Colonic mucosa (tissue), 4 donors: ENCODE measurements around the gene SFTA2. TPM values are rescaled to one million over a fixed set of nuclear protein-coding genes. Genes with fewer than 3 reads are reported as not detected.

Source experiments
- DNase-seq: peaks from one replicate; pipeline ENCODE4 v3.0.0-alpha.2; 2020
- H3K27ac ChIP-seq: fragments of 200-600 bp; one replicate; pipeline ENCODE4 v1.8.0; 2021
- H3K27me3 ChIP-seq: fragments of 200-600 bp; one replicate; pipeline ENCODE4 v1.8.0; 2021
- H3K36me3 ChIP-seq: fragments of 200-600 bp; one replicate; pipeline ENCODE4 v1.8.0; 2021
- H3K4me1 ChIP-seq: fragments of 200-600 bp; one replicate; pipeline ENCODE4 v1.8.0; 2021; ENCODE audit warnings: mild to moderate bottlenecking
- H3K4me3 ChIP-seq: fragments of 200-600 bp; one replicate; pipeline ENCODE4 v1.8.0; 2021
- H3K9ac ChIP-seq, 2 donors: one replicate each; pipeline ENCODE4 v1.7.0; 2013; ENCODE audit warnings: control low read depth in 2 of 2, low read depth in 2 of 2, low read length in 2 of 2
- H3K9me3 ChIP-seq: fragments of 200-600 bp; one replicate; pipeline ENCODE4 v1.8.0; 2021
- intact Hi-C: fragments of 100-400 bp; cut with DNase I; formaldehyde crosslinking; loops from one replicate; pipeline ENCODE4 v1.14.1; 2022
- total RNA-seq, 2 donors: library from RNA; stranded (reverse); fragmentation: NEBNext Ultra II Directional in 1 of 2; extraction: Animal tissue kit (Norgen Biotek cat#: 25700) in 1 of 2; gene quantifications; one replicate each; pipeline ENCODE4 v1.2.1, GENCODE V29; 2021
- TF ChIP-seq, protein P1 (sequence below): fragments of 200-600 bp; IDR thresholded peaks from one replicate; pipeline ENCODE4 v1.8.0; 2022; ENCODE audit warnings: antibody characterized with exemption, mild to moderate bottlenecking
- donor health status: healthy.
- donor health status: DM: no; HTN: no; CAD: no.
- donor health status: DM: no; HTN: no; CAD: no.

The SFTA2 gene
- total RNA-seq, 2 donors from 2014 or later: 1.3 TPM; not detected in 1

DNA sequence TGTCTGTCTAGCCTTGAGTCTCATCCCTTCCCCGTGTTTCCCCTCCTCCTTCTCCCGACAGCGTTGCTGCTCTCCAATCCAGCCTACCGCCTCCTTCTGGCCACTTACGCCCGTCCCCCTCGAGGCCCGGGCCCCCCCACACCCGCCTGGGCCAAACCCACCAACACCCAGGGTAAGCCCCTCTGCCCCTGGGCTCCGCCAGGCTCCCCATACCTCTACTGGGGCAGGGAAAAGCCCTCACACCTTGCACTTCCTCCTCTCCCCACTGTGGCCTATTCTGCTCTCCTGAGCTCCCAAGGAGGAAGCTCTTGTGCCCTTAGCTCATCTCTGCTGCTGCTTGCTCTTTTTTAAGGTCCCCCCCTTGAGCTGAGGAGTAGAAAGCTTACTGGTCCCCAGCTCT lies 36.6 kb downstream of the SFTA2 start:
- TF ChIP-seq, protein P1, sequence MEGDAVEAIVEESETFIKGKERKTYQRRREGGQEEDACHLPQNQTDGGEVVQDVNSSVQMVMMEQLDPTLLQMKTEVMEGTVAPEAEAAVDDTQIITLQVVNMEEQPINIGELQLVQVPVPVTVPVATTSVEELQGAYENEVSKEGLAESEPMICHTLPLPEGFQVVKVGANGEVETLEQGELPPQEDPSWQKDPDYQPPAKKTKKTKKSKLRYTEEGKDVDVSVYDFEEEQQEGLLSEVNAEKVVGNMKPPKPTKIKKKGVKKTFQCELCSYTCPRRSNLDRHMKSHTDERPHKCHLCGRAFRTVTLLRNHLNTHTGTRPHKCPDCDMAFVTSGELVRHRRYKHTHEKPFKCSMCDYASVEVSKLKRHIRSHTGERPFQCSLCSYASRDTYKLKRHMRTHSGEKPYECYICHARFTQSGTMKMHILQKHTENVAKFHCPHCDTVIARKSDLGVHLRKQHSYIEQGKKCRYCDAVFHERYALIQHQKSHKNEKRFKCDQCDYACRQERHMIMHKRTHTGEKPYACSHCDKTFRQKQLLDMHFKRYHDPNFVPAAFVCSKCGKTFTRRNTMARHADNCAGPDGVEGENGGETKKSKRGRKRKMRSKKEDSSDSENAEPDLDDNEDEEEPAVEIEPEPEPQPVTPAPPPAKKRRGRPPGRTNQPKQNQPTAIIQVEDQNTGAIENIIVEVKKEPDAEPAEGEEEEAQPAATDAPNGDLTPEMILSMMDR: no peak
- intact Hi-C loops: no loop called here
- H3K9ac ChIP-seq: no peak overlapping the region
- H3K9me3 ChIP-seq: no peaks in the 10 kb centered on the region
- no peaks in the 10 kb centered on the region for H3K4me1 ChIP-seq
- no peaks in the 10 kb centered on the region for H3K27me3 ChIP-seq
- H3K4me3 ChIP-seq: no peak overlapping the region
- no peak for DNase-seq
- H3K27ac ChIP-seq: no peak overlapping the region
- H3K36me3 ChIP-seq: peaks cover 23% of the 10 kb centered on the region

DNA sequence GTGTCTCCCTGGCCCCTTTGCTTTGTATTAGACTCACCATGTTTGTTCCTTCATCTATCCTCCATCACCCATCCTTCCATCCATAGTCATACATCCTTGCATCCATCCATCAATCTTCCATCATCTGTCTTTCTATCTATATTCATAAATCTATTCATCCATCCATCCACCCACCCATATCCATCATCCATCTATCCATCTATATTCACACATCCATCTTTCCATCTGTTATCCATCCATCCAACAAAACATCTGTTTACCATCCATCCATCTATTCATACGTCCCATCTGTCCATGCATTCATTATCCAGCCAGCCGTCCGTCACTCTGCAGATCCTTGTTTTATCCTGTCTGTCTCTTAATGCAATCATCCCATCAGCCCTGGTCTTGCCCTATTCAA lies 37.0 kb downstream of the SFTA2 start:
- peaks cover 23% of the 10 kb centered on the region for H3K36me3 ChIP-seq
- H3K27ac ChIP-seq: no peak overlapping the region
- H3K9ac ChIP-seq: no peak overlapping the region
- intact Hi-C loops: no loop called here
- H3K4me1 ChIP-seq: no peaks in the 10 kb centered on the region
- DNase-seq: no peak
- no peaks in the 10 kb centered on the region for H3K27me3 ChIP-seq
- H3K4me3 ChIP-seq: no peak overlapping the region
- H3K9me3 ChIP-seq: no peaks in the 10 kb centered on the region
- TF ChIP-seq, protein P1: no peak

DNA sequence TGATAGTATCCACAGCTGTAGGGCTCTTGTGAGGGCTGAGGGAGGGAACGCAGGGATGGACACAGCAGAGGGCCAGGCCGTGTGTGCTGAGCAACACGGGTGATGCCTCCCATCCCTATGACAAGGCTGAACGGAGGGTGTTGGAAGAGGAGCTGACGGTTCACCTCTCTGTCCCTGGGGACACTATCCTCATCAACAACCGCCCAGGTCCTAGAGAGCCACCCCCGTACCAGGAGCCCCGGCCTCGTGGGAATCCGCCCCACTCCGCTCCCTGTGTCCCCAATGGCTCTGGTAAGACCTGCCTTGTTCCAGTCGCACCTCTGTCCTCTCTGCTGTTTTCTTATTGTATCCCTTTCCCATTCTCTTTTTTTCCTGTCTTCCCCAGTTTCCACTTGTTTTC lies 37.6 kb downstream of the SFTA2 start:
- no peaks in the 10 kb centered on the region for H3K4me1 ChIP-seq
- H3K4me3 ChIP-seq: no peak overlapping the region
- H3K36me3 ChIP-seq: peaks cover 22% of the 10 kb centered on the region
- H3K9me3 ChIP-seq: no peaks in the 10 kb centered on the region
- H3K27me3 ChIP-seq: no peaks in the 10 kb centered on the region
- intact Hi-C loops: no loop called here
- no peak overlapping the region for H3K27ac ChIP-seq
- TF ChIP-seq, protein P1: no peak
- H3K9ac ChIP-seq: no peak overlapping the region
- DNase-seq: no peak

DNA sequence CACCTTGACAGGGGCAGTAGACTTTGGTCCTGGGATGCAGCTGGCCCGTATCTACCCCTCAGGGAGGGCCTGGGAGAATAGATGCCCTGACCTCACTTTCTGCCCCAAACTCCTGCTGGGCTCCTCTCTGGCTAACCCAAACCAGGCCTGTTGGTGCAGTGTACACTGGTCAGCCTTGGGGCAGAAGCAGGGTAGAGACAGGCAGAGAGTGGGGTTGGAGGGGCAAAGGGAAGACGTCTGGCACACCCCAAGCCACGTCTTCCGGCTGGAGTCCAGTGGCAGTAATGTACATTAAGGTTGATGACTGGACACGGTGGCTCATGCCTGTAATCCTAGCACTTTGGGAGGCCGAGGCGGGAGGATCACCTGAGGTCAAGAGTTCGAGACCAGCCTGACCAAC lies 38.3 kb downstream of the SFTA2 start:
- Histone ChIP-seq H3K4me3 (no peak overlapping the region), H3K4me1 (no peaks in the 10 kb centered on the region), H3K27me3 (no peaks in the 10 kb centered on the region), H3K9ac (no peak overlapping the region), H3K27ac (no peak overlapping the region), H3K36me3 (peaks cover 19% of the 10 kb centered on the region), H3K9me3 (no peaks in the 10 kb centered on the region)
- no peak for DNase-seq
- TF ChIP-seq, protein P1: no peak
- intact Hi-C loops: no loop called here

DNA sequence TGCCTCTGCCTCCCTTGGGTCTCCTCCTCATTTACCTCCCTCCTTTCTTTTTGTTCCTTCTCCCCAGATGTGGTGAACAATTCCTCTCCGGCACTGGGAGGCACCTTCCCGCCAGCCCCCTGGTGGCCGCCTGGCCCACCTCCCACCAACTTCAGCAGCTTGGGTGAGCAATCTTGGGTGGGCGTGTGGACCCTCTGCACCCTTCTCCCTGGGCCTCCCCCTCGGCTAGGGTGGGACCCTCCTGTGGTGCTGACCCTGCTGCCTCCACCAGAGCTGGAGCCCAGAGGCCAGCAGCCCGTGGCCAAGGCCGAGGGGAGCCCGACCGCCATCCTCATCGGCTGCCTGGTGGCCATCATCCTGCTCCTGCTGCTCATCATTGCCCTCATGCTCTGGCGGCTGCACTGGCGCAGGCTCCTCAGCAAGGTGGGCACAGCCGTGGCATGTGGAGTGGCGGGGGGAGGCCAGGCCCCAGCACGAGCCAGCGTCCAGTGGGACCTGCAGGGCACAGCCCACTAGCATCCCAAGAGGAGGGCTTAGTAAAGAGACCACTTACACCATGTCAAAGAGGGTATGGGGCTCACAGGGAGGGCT lies 38.9 kb downstream of the SFTA2 start:
- intact Hi-C loops: no loop called here
- TF ChIP-seq, protein P1: no peak
- Histone ChIP-seq H3K27me3 (no peaks in the 10 kb centered on the region), H3K4me3 (no peak overlapping the region), H3K9ac (no peak overlapping the region), H3K27ac (no peak overlapping the region), H3K36me3 (peaks cover 19% of the 10 kb centered on the region), H3K4me1 (no peaks in the 10 kb centered on the region), H3K9me3 (no peaks in the 10 kb centered on the region)
- DNase-seq: no peak
